GM23338 (cell line): ENCODE measurements around the gene SLC13A3. TPM values are rescaled to one million over a fixed set of nuclear protein-coding genes. Genes with fewer than 3 reads are reported as not detected.

Experiments
- ATAC-seq: fragments of 200-7000 bp; cut with Tn5 transposase; 3 replicates; pipeline ENCODE4 v1.9.1; 2020
- DNase-seq: peaks from one replicate; pipeline ENCODE4 v3.0.0-alpha.2; 2015; ENCODE audit warnings: low spot score
- H2AFZ ChIP-seq: fragments of 200-600 bp; sonication (generic); 2 replicates; pipeline ENCODE4 v1.8.0; 2016; ENCODE audit warnings: antibody characterized with exemption, mild to moderate bottlenecking, moderate library complexity
- H3F3A ChIP-seq: fragments of 200-600 bp; sonication (generic); replicated peaks from 2 replicates; pipeline ENCODE4 v1.8.0; 2017; ENCODE audit warnings: antibody characterized with exemption, mixed run types, low read depth
- H3K27ac ChIP-seq: fragments of 200-600 bp; sonication (generic); 2 replicates; pipeline ENCODE4 v1.6.1; 2016; ENCODE audit warnings: low read depth
- H3K27me3 ChIP-seq: fragments of 200-600 bp; sonication (generic); 2 replicates; pipeline ENCODE4 v1.8.0; 2016; ENCODE audit warnings: mild to moderate bottlenecking, mixed run types, moderate library complexity; ENCODE audit not compliant: insufficient read depth
- H3K36me3 ChIP-seq: fragments of 200-600 bp; sonication (generic); 2 replicates; pipeline ENCODE4 v1.8.0; 2016; ENCODE audit warnings: mild to moderate bottlenecking; ENCODE audit not compliant: insufficient read depth
- H3K4me1 ChIP-seq: fragments of 200-600 bp; sonication (generic); 2 replicates; pipeline ENCODE4 v1.8.0; 2016; ENCODE audit warnings: mild to moderate bottlenecking, moderate library complexity; ENCODE audit not compliant: insufficient read depth
- H3K4me2 ChIP-seq: fragments of 200-600 bp; sonication (generic); 2 replicates; pipeline ENCODE4 v1.7.1; 2017; ENCODE audit warnings: mixed run types
- H3K4me3 ChIP-seq: fragments of 200-600 bp; sonication (generic); 2 replicates; pipeline ENCODE4 v1.6.1; 2016; ENCODE audit warnings: mixed run types
- H3K79me2 ChIP-seq: fragments of 200-600 bp; sonication (generic); replicated peaks from 2 replicates; pipeline ENCODE4 v1.8.0; 2017; ENCODE audit warnings: mild to moderate bottlenecking; ENCODE audit not compliant: insufficient read depth
- H3K9me2 ChIP-seq: fragments of 200-600 bp; sonication (generic); 2 replicates; pipeline ENCODE4 v1.8.0; 2017; ENCODE audit not compliant: insufficient read depth
- H4K20me1 ChIP-seq: fragments of 200-600 bp; sonication (generic); replicated peaks from 2 replicates; pipeline ENCODE4 v1.8.0; 2017; ENCODE audit warnings: mild to moderate bottlenecking; ENCODE audit not compliant: insufficient read depth
- H3K27ac Mint-ChIP-seq: 2 replicates; pipeline ENCODE4 v1.8.0; 2020; ENCODE audit warnings: inconsistent platforms, mild to moderate bottlenecking, moderate library complexity, mixed read lengths
- H3K27me3 Mint-ChIP-seq: 3 replicates; pipeline ENCODE4 v1.8.0; 2022; ENCODE audit warnings: low read depth, mild to moderate bottlenecking, moderate library complexity, mixed read lengths, inconsistent platforms; ENCODE audit not compliant: insufficient read depth, poor library complexity
- H3K36me3 Mint-ChIP-seq: 3 replicates; pipeline ENCODE4 v1.8.0; 2021; ENCODE audit warnings: low read depth, mild to moderate bottlenecking, inconsistent platforms, moderate library complexity, mixed read lengths
- H3K4me1 Mint-ChIP-seq: 3 replicates; pipeline ENCODE4 v1.8.0; 2020; ENCODE audit warnings: mild to moderate bottlenecking, inconsistent platforms, mixed read lengths
- H3K4me3 Mint-ChIP-seq: 3 replicates; pipeline ENCODE4 v1.8.0; 2021; ENCODE audit warnings: moderate library complexity, mild to moderate bottlenecking, inconsistent platforms, mixed read lengths
- H3K9me3 Mint-ChIP-seq: 3 replicates; pipeline ENCODE4 v1.8.0; 2020; ENCODE audit warnings: moderate library complexity, mild to moderate bottlenecking, inconsistent platforms, mixed read lengths
- CREB1 ChIP-seq: fragments of 250-450 bp; sonication (Bioruptor Pico); IDR thresholded peaks from 2 replicates; pipeline ENCODE4 v1.5.0; 2020; ENCODE audit warnings: low read depth, mild to moderate bottlenecking, moderate library complexity
- EZH2 ChIP-seq: fragments of 200-600 bp; sonication (generic); IDR thresholded peaks from one replicate; pipeline ENCODE4 v1.8.0; 2017; ENCODE audit warnings: antibody characterized with exemption, mild to moderate bottlenecking, low read depth; ENCODE audit not compliant: unreplicated experiment
- EZH2phosphoT487 ChIP-seq: fragments of 200-600 bp; sonication (generic); IDR thresholded peaks from one replicate; pipeline ENCODE4 v1.8.1; 2018; ENCODE audit warnings: antibody characterized with exemption; ENCODE audit not compliant: unreplicated experiment
- NANOG ChIP-seq: IDR thresholded peaks from 2 replicates; pipeline ENCODE4 v1.6.1; 2016; ENCODE audit warnings: antibody characterized with exemption, borderline replicate concordance
- REST ChIP-seq: IDR thresholded peaks from one replicate; pipeline ENCODE4 v1.6.1; 2018; ENCODE audit warnings: antibody characterized with exemption; ENCODE audit not compliant: unreplicated experiment
- STAT1 ChIP-seq: IDR thresholded peaks from one replicate; pipeline ENCODE4 v1.6.1; 2016; ENCODE audit warnings: antibody characterized with exemption; ENCODE audit not compliant: unreplicated experiment
- ZNF114 ChIP-seq: fragments of 250-450 bp; sonication (Bioruptor Pico); IDR thresholded peaks from 2 replicates; pipeline ENCODE4 v1.5.0; 2020; ENCODE audit warnings: mild to moderate bottlenecking, moderate library complexity
- ZNF331 ChIP-seq: fragments of 250-450 bp; sonication (Bioruptor Pico); IDR thresholded peaks from 2 replicates; pipeline ENCODE4 v1.5.0; 2020; ENCODE audit warnings: low read depth, mild to moderate bottlenecking, moderate library complexity
- ZNF462 ChIP-seq: fragments of 250-450 bp; sonication (Bioruptor Pico); IDR thresholded peaks from 2 replicates; pipeline ENCODE4 v1.5.0; 2020; ENCODE audit warnings: mild to moderate bottlenecking, moderate library complexity
- polyA plus RNA-seq: library from polyadenylated mRNA; unstranded; fragments of >200 nt; fragmentation: Nextera tagmentation; extraction: Ambion mirVana; gene quantifications from 2 replicates; pipeline ENCODE4 v1.2.1, GENCODE V29; 2016
- total RNA-seq: library from RNA; depleted of rRNA; stranded (reverse); fragments of >200 nt; shearing (Covaris generic); gene quantifications from 2 replicates; pipeline ENCODE4 v1.2.3, GENCODE V29; 2014
- TF ChIP-seq, protein P1 (sequence below): IDR thresholded peaks from 2 replicates; pipeline ENCODE4 v1.6.1; 2016; ENCODE audit warnings: antibody characterized with exemption

Gene SLC13A3
- total and polyA plus RNA-seq, 2 experiments from 2014 or later = 8.6 to 9.1 TPM

DNA sequence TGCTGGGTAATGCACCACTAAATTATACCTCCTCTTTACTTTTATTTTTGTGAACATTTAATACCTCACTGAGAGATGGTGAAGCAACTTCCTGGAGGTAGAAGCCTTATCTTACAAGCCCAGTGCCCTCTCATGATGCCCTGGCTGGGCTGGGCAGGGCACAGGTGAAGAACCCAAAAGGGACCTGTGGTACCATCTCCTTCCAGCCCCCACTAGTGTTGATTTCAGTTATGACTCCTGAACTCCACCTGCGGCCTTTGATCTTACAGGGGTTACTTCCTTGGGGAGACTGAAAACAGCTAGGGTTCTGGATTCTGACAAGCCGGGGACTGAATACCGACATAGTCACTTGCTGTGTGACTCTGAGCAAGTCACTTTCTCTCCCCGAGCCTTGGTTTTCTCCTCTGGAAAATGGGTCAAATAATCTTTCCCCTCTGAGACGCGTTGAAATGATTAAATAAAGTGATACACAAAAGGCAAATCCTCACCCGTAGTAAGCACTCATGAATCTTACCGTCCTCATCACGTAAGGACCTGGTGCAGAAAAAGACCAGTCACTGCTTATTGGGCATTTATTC lies 1.2 kb downstream of the SLC13A3 start (continued):
- TF ChIP-seq ZNF462 (CRISPR knock-in tag) = no peak
- TF ChIP-seq REST = no peak
- no peak for TF ChIP-seq EZH2
- no peak for TF ChIP-seq ZNF114 (CRISPR knock-in tag)

DNA sequence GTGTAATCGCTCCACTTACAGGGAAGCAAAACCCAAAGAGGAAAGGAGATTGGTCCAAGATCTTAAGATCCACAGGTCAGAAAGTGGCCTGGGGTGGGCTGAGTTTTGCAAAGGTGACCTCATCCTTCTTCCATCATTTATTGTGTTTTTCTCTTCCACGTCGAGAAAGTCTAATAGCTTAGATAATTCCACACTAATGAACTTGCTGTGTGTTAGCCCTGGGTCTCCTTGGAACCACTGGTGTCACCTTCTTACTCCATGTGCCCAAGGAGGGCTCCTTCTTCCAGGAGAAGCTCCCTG lies 1.7 kb downstream of the SLC13A3 start:
- H2AFZ ChIP-seq = no peak overlapping the region
- H3K36me3 ChIP-seq = no peaks in the 10 kb centered on the region
- H3K9me2 ChIP-seq = no peaks in the 10 kb centered on the region
- Mint-ChIP-seq H3K4me1 (peaks cover 10% of the 10 kb centered on the region), H3K36me3 (no peaks in the 10 kb centered on the region), H3K27me3 (peaks cover 13% of the 10 kb centered on the region), H3K27ac (no peak overlapping the region), H3K4me3 (no peak overlapping the region), H3K9me3 (peaks cover 3% of the 10 kb centered on the region; the same call in 1 of the 3 replicates)
- H3K4me2 ChIP-seq = no peak overlapping the region
- DNase-seq (no peak), ATAC-seq (no peak)
- no peak overlapping the region for H3K4me3 ChIP-seq
- H3K79me2 ChIP-seq = no peaks in the 10 kb centered on the region
- peaks cover 28% of the 10 kb centered on the region for H3K27me3 ChIP-seq
- no peaks in the 10 kb centered on the region for H3F3A ChIP-seq
- no peaks in the 10 kb centered on the region; the same call in 1 of the 2 replicates for H4K20me1 ChIP-seq
- no peaks in the 10 kb centered on the region for H3K4me1 ChIP-seq
- H3K27ac ChIP-seq = no peak overlapping the region
- TF ChIP-seq STAT1 (no peak), EZH2 (no peak), CREB1 (no peak), EZH2phosphoT487 (no peak), ZNF331 (CRISPR knock-in tag) (no peak), REST (no peak), ZNF114 (CRISPR knock-in tag) (no peak), NANOG (no peak)
- TF ChIP-seq, protein P1, sequence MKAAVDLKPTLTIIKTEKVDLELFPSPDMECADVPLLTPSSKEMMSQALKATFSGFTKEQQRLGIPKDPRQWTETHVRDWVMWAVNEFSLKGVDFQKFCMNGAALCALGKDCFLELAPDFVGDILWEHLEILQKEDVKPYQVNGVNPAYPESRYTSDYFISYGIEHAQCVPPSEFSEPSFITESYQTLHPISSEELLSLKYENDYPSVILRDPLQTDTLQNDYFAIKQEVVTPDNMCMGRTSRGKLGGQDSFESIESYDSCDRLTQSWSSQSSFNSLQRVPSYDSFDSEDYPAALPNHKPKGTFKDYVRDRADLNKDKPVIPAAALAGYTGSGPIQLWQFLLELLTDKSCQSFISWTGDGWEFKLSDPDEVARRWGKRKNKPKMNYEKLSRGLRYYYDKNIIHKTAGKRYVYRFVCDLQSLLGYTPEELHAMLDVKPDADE = no peak
